SH-SY5Y (cell line): ENCODE results near the gene CCDC116.

Experiments
- GATA2 ChIP-seq: IDR thresholded peaks from 2 replicates; pipeline ENCODE4 v1.6.1; 2011; ENCODE audit warnings: mild to moderate bottlenecking, low read depth, low read length
- GATA3 ChIP-seq: IDR thresholded peaks from 2 replicates; pipeline ENCODE4 v1.6.1; 2011; ENCODE audit warnings: low read depth, mild to moderate bottlenecking, low read length, moderate library complexity

DNA sequence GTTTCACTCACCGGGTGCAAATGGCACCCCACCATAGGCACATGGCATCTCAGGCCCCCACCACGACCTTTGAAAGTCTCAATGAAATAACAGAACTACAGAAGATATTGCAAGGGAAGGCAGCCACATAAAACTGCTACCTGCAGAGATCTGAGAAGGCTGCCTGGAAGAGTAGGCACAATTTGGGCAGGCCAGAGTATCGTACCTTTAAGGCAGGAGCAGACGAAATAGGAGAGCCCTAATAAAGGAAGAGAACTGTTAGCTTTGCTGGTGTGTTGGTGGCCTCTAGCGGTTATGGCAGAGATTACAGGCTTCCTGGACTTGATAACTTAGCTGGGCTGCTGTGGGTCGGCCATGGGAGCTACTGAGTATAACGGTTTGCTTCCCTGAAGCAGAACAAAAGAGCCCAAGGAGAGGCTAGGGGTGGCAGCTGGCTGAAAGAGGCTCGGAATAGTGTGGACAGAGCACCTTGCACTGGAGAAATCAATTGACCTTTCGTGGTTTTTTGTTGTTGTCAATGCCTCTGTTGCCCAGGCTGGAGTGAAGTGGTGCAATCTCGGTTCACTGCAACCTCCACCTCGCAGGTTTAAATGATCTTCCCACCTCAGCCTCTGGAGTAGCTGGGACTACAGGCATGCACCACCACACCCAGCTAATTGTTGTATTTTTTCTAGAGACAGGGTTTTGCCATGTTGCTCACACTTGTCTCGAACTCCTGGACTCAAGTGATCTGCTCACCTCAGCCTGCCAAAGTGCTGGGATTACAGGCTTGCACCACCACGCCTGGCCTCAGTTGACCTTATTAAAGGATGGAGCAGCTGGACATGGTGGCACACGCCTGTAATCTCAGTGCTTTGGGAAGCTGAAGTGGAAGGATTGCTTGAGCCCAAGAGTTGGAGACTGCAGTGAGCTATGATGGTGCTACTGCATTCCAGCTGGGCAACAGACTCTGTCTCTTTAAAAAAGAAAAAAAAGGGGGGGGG lies 14.3 kb downstream of the CCDC116 start:
- TF ChIP-seq GATA2 = no peak
- no peak for TF ChIP-seq GATA3
